ENCODE results near the gene GPX4. TPM values are rescaled to one million over a fixed set of nuclear protein-coding genes. Genes with fewer than 3 reads are reported as not detected.

Gene GPX4
- total RNA-seq, 1 donor from 2014 or later, result 205 TPM

DNA sequence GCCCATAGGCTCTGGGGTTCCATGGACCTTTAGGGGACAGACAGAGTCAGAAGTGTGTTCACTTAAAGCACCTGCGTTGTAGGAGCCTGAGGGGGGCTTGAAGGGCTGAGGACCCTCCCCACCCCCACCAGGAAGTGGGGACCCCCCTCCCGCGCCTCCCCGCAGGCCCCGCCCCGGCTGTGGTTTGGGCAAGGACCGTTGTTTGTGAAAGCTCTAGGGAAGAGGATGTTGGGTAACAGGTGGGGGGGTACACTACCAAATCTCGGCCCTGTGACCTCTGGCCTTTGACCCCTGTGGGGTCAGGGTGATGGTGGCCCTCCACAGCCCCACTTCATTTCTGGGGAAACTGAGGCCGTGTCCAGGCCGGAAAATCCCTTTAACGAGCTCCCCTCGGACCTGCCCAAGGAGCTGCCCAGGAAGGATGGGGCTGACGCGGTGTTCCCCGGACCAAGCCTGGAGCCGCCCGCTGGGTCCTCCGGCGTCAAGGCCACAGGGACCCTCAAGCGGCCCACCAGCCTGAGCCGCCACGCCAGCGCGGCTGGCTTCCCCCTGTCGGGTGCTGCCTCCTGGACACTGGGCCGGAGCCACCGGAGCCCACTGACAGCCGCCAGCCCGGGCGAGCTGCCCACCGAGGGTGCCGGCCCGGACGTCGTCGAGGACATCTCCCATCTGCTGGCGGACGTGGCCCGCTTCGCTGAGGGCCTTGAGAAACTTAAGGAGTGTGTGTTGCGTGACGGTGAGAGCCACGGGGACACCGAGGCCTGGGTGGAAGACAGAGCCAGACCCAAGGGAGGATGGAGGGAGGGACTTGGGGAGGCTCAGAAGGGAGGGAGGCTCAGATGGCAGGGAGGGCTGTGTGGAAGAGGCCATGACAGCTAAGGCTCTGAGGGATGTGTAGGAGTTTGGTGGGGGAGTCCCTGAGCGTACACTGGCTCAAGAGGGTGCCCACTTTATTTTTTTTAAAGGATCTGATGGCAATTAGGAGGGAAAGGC lies 35.5 kb upstream of the GPX4 start:
- DNase-seq (ENCODE audit: low read depth), result no peak

DNA sequence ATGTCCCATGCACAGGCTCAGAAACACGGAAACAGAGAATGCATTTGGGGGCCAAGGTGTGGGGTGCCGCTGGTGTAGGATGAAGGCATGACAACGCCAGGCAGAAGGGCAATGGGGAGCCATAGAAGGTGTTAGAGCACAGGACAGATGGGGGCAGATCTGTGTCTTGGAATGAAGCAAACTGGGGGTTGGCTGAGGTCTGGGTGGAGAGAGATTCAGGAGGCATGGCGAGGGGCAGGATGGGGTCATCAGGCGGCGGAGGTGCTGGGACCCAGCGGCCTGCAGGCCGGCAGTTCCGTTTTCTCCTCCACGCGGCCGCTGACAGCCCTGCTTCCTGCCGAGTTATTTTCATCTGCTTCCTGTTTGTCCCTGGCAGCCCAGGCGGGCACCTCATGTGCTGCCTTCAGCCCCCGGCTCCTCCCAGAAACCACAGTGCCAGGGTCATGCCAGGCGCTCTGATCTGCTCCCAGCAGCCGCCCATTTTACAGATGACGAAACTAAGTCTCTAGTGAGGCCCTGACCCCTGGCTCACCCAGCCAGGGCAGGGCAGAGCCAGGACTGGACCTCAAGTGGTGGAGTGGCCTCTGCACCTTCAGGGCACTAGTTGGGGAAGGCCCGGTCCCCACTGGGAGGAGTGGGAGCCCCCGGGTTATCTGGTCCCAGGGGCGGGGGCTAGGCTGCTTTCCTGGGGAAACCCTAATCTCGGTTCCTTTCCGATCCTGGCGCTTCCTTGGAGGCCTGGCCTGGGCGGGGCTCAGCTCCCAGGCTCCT lies 34.6 kb upstream of the GPX4 start:
- no peak for DNase-seq (ENCODE audit: low read depth)

- DNase-seq (ENCODE audit: low read depth), result no peak
Observed at GRCh38 chr19:1070576-1070930, 33.2 kb upstream of the GPX4 start.

DNA sequence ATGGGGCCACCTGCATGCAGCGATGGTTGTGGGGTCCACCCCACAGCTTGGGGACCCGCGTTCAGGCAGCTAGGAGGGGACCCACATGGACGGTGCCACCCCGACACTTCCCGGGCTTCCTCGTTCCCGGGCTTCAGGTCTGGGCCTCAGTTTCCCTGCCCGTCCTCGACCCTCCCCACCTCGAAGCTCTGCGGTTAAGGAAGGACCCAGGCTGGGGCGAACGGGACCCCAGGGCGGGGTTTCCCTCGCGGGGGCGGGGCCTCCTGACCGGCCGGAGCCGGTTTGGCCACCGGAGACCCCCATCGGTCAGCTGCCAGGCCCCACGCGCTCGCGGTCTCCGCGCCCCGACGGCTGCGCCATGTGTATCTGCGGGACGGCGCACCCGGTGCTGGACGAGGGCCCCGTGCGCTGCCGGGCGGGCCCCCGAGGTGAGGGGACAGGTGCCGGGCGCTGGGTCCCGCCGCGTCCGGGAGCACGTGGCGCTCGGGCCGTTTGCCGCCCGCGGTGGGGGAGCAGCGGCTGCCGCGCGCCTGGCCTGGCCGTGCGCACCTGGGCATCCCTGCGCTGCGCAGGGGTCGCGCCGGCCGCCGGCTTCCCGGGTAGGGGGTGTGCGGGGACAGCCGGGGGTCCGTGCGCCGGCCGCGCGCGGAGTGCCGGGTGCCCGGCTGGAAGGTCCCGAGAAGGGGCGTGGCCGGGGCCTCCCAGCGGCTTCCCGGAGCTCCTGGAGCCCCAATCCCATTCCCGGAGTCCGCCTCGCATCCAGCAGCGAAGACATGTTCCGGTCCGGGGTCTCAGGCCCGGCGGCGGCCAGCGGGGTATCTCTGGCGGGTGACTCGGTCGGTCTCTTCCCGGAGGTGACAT lies 32.6 kb upstream of the GPX4 start:
- DNase-seq (ENCODE audit: low read depth), result no peak

DNA sequence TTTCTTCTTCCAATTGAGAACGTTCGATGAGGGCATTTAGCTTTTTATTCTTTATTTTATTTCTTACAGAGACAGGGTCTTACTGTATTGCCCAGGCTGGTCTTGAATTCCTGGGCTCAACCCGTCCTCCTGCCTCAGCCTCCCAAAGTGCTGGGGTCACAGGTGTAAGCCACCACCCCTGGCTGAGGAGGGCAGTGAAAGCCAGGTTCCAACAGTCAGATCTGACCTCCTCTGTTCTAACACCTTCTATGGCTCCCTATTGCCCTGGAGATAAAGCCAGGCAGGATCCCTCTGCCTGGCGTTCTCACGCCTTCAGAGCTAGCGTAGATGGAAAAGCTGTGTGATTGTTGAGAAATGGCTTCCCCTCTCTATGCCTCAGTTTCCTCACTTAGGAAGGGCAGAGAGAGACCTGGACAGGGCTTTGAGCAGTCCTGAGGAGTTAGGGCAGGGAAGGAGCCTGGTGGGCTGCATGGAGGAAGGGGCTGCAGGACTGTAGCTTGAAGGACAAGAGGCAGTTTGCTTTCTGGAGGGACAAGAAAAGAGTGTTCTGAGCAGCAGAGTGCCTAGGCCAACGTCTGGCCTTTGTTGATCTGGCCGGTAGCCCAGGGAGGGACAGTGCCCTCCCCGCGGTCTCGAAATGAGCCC lies 31.3 kb upstream of the GPX4 start:
- no peak for DNase-seq (ENCODE audit: low read depth)

- DNase-seq (ENCODE audit: low read depth), result no peak
Observed at GRCh38 chr19:1073063-1073955, 30.5 kb upstream of the GPX4 start.

GRCh38 chr19:1073956-1074517 lies 29.8 kb upstream of the GPX4 start:
- no peak for DNase-seq (ENCODE audit: low read depth)

DNA sequence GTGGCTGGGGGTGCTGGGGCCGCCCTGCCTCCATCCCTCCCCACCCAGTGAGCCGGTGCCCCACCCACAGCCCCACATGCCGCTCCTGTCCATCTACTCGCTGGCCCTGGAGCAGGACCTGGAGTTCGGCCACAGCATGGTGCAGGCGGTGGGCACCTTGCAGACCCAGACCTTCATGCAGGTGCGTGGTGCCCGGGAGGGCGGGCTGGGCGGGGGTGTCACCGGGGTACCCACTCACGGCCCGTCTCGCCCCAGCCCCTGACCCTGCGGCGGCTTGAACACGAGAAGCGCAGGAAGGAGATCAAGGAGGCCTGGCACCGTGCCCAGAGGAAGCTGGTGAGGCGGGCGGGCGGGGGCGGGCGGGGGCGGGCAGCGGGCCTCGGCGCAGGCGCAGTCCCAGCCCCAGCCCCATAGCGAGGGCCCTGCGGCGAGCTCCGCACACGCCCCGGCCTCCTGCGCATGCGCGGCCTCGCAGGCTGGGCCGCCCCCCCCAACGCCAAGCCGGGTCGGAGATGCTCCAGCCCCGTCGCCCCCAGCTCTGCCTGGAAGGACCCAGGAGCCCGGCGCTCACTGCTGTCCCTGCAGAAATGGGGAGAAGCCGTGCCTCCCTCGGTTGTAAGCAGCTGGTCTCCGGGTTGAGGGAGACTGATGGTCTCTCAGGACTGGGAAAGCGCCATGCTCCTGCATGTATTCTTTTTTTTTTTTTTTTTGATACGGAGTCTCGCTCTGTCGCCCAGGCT lies 29.1 kb upstream of the GPX4 start:
- no peak for DNase-seq (ENCODE audit: low read depth)

- no peak for DNase-seq (ENCODE audit: low read depth)
Observed at GRCh38 chr19:1076046-1076386, 27.8 kb upstream of the GPX4 start.

GRCh38 chr19:1076951-1077350 lies 26.8 kb upstream of the GPX4 start:
- no peak for DNase-seq (ENCODE audit: low read depth)

DNA sequence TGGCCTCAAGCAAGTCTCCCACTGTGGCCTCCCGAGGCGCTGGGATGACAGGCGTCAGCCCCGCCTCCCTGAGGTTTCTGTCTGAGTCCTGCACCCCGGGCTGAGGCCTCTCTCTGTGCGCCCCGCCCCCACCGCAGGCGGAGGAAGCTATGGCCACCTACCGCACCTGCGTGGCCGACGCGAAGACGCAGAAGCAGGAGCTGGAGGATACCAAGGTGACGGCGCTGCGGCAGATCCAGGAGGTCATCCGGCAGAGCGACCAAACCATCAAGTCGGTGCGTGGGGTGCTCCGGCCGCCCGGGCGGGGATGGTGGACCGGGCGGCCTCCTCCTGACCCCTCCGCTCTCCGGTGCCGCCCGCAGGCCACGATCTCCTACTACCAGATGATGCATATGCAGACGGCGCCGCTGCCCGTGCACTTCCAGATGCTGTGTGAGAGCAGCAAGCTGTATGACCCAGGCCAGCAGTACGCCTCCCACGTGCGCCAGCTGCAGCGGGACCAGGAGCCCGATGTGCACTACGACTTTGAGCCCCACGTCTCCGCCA lies 24.2 kb upstream of the GPX4 start:
- no peak for DNase-seq (ENCODE audit: low read depth)

DNA sequence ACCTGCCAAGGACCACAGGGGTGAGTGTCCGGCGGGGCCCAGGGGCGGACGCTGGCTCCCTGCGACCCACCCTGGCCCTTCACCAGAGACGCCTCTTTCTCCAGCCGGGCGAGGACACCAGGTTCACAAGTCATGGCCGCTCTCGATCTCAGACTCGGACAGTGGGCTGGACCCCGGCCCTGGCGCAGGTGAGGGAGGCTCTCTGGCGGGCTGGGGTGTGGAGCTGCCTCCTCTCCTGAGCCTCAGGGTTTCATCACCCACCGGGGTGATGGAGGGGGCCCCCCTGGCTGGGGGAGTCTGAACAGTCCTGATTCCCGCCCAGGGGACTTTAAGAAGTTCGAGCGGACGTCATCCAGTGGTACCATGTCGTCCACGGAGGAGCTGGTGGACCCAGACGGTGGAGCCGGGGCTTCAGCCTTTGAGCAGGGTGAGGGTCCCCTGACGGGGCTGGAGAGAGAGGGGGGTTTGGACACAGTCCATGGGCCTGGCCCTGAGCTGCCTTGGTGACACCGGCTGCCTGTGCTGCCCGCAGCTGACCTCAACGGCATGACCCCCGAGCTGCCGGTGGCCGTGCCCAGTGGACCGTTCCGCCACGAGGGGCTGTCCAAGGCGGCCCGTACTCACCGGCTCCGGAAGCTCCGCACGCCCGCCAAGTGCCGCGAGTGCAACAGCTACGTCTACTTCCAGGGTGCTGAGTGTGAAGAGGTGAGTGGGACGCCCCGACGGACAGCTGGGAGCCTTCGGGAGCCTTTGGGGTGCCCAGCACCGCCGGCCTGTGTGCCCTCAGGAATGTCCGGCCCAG lies 23.2 kb upstream of the GPX4 start:
- no peak for DNase-seq (ENCODE audit: low read depth)

GRCh38 chr19:1081301-1082164 lies 22.3 kb upstream of the GPX4 start:
- DNase-seq (ENCODE audit: low read depth), result no peak

DNA sequence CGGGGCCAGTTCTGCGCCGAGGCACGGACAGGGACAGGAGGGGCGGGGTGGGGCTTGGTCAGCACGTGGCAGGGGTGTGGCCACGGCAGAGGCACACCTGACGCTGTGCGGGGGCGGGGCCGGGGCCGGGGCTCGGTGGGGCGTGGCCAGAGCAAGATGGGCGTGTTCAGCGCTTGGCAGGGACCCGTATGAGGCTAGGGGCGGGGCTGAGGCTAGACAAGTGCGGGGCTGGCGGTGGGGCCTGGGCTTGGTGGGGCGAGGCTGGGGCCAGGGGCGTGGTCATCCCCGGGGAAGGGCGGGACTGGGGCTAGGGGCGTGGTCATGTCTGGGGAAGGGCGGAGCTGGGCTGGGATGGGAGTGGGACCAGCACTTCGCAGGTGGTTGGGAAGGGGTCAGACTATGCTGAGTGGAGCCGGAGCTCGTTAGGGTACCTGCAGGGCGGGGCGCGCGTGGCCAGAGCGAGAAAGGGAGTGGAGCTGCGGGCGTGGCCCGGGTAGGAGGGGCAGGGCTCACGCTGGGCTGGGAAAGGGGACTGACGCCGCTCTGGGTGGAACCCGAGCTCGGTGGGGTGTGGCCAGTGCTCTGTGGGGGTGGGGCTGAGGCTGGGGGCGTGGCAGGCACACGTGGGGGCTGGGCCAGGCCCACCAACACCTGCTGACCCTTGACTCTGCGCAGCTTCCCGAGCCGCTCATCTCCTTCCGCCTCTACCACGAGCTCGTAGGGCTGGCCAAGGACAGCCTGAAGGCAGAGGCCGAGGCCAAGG lies 21.4 kb upstream of the GPX4 start:
- DNase-seq (ENCODE audit: low read depth), result peak; percentile 57

DNA sequence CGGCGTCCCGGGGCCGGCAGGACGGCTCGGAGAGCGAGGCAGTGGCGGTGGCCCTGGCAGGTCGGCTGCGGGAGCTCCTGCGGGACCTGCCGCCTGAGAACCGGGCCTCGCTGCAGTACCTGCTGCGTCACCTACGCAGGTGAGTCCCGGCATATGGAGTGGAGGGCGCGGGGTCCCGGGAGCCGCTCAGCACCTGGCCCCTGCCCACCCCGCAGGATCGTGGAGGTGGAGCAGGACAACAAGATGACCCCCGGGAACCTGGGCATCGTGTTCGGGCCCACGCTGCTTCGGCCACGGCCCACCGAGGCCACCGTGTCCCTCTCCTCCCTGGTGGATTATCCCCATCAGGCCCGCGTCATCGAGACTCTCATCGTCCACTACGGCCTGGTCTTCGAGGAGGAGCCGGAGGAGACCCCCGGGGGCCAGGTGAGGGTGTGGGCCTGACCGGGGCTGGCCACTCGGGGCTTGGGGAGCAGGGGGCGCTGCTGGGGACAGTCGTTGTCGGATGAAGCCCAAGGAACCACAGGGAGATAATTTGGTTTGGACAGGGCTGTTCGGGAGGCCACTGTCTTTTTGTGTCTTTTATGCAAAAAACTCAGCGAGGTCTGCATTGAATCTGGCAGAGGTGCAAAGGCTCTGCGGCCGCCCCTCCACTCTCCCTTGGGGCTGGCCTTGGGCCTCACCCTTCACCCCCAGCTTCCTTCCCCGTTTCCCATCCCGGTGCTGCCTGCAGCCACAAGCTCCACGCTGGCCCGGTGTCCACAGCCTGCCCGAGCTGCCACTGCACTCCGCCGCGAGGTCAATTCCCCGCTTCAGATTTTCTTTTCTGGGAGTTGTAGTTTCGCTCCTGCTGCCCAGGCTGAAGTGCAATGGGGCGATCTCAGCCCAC lies 20.6 kb upstream of the GPX4 start:
- DNase-seq (ENCODE audit: low read depth), result no peak

Data from renal cortical epithelial cell (primary cell).